Fibroblast of pulmonary artery (primary cell): ENCODE results near the gene AMELX.

Experiments used
- DNase-seq: peaks from one replicate; pipeline ENCODE4 v3.0.0-alpha.2; 2010; ENCODE audit warnings: low read depth
- H3K4me3 ChIP-seq: replicated peaks from 2 replicates; pipeline ENCODE4 v1.5.1; 2011; ENCODE audit warnings: low read depth, mild to moderate bottlenecking, control low read depth, low read length, moderate library complexity
- TF ChIP-seq, protein P1 (sequence below): IDR thresholded peaks from 2 replicates; pipeline ENCODE4 v1.5.1; 2011; ENCODE audit warnings: mild to moderate bottlenecking, control low read depth, low read length, inconsistent platforms; ENCODE audit errors: missing control alignments

Gene AMELX

DNA sequence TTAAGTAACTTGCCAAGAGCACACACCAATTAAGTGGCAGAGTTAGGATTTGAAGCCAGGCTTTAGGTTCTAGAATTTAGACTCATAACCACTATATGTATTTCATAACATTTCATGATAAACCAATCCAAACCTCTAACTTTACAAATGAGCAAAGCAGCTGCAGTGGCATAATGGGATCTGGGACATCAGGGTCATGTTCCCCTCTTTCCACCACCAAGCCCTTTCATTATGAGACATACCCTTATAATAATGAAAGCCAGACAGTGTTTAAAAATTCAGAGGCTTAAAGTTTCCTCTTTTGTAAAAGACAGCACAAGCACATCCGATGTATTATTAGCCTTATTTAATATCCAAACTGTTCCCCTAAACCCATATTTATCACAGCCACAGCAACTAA lies 28.3 kb upstream of the AMELX start:
- TF ChIP-seq, protein P1, sequence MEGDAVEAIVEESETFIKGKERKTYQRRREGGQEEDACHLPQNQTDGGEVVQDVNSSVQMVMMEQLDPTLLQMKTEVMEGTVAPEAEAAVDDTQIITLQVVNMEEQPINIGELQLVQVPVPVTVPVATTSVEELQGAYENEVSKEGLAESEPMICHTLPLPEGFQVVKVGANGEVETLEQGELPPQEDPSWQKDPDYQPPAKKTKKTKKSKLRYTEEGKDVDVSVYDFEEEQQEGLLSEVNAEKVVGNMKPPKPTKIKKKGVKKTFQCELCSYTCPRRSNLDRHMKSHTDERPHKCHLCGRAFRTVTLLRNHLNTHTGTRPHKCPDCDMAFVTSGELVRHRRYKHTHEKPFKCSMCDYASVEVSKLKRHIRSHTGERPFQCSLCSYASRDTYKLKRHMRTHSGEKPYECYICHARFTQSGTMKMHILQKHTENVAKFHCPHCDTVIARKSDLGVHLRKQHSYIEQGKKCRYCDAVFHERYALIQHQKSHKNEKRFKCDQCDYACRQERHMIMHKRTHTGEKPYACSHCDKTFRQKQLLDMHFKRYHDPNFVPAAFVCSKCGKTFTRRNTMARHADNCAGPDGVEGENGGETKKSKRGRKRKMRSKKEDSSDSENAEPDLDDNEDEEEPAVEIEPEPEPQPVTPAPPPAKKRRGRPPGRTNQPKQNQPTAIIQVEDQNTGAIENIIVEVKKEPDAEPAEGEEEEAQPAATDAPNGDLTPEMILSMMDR, result no peak
- H3K4me3 ChIP-seq, result peak overlapping the region; percentile 34
- no peak for DNase-seq

DNA sequence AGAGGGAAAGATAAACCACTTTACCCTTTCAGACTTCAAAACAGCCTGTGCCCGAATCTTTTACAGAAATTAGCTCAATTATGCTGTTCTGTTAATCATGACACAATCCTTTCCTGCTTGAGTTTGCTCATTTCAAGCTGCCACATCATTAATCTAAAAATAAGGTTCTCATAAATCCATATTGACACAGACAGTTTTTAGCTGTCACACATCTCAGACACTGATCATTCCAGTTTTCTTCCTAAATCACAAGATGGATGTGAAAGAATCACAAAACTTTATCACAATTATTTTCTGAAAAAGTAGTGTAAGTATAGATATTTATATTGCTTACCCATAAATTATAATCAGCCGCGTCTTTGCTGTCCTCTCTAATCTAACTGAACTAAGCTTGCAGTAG lies 27.9 kb upstream of the AMELX start:
- H3K4me3 ChIP-seq, result peak overlapping the region; percentile 34
- TF ChIP-seq, protein P1, result no peak
- DNase-seq, result no peak

DNA sequence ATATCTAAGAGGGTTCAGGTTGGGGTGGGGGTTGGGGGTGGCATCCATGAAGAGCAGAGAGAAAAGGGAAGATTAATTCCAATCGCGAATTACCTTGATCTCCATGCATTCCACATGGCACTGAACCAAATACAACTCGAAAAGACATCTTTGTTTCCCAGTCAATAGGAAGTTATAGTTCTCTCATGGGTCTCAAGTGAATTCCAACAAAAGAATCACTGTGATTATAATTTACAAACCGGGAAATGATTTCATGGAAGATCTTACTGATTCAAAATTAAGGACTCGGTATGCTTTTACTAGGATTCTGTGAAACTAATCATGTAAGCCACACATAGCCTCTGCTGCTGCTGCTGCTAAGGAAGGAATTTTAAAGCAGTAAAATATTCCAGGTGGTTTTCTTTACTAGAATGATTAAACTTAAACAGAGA lies 26.6 kb upstream of the AMELX start:
- DNase-seq, result no peak
- TF ChIP-seq, protein P1, result no peak

DNA sequence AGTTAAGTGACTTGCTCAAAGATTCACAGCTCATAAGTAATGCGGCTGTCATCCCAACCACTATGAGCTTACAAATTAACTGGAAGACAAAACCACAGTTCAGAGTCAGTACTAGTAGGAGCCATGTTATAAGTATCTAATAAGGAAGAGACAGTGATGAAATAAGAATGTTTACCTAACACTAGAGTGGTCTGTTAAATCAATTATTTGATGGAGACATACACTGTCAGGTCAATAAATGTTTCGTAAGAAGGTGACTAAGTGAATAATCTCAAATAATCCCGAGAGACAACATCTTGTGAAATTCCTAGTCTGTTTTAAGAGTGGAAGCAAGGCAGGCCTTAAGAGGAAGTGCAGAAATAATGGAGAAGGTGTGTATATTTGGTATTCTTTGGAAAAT lies 25.8 kb upstream of the AMELX start:
- TF ChIP-seq, protein P1, result no peak
- DNase-seq, result no peak
- H3K4me3 ChIP-seq, result no peak overlapping the region

More for the DNA sequence above, 26.6 kb upstream of the AMELX start:
- H3K4me3 ChIP-seq, result no peak overlapping the region

DNA sequence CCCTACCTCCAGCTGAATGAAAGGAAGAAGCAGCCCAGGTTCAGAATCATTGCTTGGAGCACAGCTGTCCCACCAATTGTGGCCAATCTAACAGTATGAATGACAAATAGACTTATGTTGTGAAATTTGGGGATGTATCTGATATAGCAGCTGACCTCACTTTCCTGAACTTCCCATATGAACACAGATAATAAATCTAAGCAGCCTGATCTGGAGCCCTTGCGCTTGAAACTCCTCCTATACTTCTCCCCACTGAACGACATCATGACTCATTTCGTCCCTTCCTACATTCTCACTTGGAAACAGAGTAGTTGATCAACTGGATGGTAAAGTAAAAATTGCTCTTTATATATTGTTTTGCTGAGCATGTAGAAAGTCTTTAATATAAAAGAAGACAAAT lies 24.2 kb upstream of the AMELX start:
- TF ChIP-seq, protein P1, result no peak
- DNase-seq, result no peak
- no peak overlapping the region for H3K4me3 ChIP-seq

DNA sequence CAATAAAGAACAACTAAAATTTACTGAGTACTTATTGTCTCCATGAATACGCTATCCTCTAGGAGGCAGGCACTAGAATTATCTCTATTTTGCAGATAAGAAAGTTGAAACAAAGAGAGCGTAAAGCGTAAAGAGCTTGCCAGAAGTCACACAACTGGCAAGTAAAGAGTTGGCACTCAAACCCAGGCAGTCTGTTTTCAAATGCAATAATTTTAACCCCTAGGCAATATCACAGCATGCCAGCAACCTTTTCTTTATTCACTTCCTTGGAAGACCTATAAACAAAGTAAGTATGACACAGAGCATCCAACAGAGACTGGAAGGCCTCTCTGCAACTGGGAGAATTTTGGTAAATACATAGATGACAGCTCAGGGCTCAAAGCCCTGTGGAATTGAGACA lies 23.2 kb upstream of the AMELX start:
- DNase-seq, result no peak
- H3K4me3 ChIP-seq, result no peak overlapping the region
- TF ChIP-seq, protein P1, result no peak

DNA sequence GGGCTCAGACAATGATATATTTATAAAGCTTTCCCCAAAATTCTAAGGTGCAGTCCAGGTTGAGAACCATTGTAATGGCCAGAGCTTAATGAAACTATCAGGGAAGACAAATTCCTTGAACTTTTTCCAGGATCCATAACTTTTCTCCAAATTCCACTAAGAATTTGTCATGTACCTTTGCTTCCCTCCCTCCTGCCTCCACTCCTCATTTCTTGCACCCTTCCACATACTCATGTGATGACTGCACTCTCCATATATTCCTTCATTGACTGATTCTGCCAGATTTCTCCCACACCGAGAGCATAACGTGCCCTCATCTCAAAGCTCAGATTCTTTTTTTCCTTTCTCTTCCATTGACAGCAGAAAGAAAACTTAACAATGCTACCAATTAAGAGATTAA lies 20.9 kb upstream of the AMELX start:
- TF ChIP-seq, protein P1, result no peak
- no peak overlapping the region for H3K4me3 ChIP-seq
- no peak for DNase-seq
